ENCODE measurements around the gene HSD17B12.

The HSD17B12 gene

DNA sequence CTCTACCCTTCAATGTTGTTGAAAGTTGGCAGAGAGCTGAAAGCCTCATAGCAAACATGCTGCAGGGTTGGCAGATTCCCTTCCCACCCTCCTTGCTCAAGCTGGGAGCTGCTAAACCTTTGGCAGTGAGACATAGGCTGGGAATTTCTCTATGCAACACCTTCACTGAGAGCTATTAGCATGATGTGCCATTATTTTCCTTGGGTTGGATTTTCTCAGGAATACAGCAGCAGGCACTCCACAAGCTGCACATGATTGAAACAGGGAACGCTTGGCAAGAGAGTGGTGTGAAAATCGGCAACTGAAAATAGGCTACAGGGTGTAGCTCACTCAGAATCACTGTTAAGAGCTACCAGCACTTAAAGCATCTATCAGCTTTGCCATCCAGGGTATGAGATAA lies 190.5 kb downstream of the HSD17B12 start:
- H3K27ac ChIP-seq (ENCODE audit: low read depth, low read length, poor library complexity, severe bottlenecking), result no peak overlapping the region

DNA sequence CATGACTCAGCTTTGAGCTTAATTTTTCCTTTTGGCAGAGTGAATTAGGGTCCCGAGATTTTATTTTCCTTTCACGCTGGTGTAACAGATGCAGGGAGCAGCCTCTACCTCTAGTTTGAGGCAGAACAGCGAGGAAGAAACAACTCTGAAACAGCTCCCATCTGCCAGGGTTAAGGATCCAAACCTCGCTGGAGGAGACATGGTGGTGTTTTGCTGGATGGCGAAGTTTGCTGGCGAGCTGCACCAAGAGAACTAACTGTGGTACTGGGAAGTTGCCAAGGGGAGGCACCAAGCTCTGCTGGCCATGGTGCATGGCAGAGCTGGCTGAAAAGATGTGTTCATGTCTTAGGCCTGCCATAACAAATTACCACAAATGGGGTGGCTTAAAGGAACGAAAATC lies 192.5 kb downstream of the HSD17B12 start:
- no peaks in the 10 kb centered on the region for H3K9me3 ChIP-seq (ENCODE audit: low read length)
- TF ChIP-seq EZH2 (IDR thresholded peaks at IDR 0.05; ENCODE audit: borderline replicate concordance, low read length), result no peak
- TF ChIP-seq, protein P1, sequence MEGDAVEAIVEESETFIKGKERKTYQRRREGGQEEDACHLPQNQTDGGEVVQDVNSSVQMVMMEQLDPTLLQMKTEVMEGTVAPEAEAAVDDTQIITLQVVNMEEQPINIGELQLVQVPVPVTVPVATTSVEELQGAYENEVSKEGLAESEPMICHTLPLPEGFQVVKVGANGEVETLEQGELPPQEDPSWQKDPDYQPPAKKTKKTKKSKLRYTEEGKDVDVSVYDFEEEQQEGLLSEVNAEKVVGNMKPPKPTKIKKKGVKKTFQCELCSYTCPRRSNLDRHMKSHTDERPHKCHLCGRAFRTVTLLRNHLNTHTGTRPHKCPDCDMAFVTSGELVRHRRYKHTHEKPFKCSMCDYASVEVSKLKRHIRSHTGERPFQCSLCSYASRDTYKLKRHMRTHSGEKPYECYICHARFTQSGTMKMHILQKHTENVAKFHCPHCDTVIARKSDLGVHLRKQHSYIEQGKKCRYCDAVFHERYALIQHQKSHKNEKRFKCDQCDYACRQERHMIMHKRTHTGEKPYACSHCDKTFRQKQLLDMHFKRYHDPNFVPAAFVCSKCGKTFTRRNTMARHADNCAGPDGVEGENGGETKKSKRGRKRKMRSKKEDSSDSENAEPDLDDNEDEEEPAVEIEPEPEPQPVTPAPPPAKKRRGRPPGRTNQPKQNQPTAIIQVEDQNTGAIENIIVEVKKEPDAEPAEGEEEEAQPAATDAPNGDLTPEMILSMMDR (IDR thresholded peaks at IDR 0.05; ENCODE audit: low read length), result no peak
- H3K4me2 ChIP-seq (ENCODE audit: low read length), result no peak overlapping the region
- H3K9ac ChIP-seq (ENCODE audit: low read length), result no peak overlapping the region
- no peak overlapping the region for H2AFZ ChIP-seq (ENCODE audit: low read length)
- H3K27me3 ChIP-seq (ENCODE audit: insufficient read depth, low read length), result no peaks in the 10 kb centered on the region
- no peaks in the 10 kb centered on the region for H3F3A ChIP-seq (ENCODE audit: insufficient read depth, low read length)
- H3K4me3 ChIP-seq (ENCODE audit: low read depth, low read length, poor library complexity, severe bottlenecking), result no peak overlapping the region
- no peaks in the 10 kb centered on the region for H3K4me1 ChIP-seq (ENCODE audit: insufficient read depth, low read length, severe bottlenecking)
- H4K20me1 ChIP-seq (ENCODE audit: insufficient read depth, low read length), result no peaks in the 10 kb centered on the region
- no peaks in the 10 kb centered on the region for H3K36me3 ChIP-seq (ENCODE audit: insufficient read depth, low read length)
- H3K27ac ChIP-seq (ENCODE audit: low read depth, low read length, poor library complexity, severe bottlenecking), result no peak overlapping the region
- no peaks in the 10 kb centered on the region for H3K9me2 ChIP-seq (ENCODE audit: low read depth, low read length)
- H3K79me2 ChIP-seq (ENCODE audit: insufficient read depth, low read length), result no peaks in the 10 kb centered on the region

More for the DNA sequence above, 190.5 kb downstream of the HSD17B12 start:
- Histone ChIP-seq H3F3A (ENCODE audit: insufficient read depth, low read length) (no peaks in the 10 kb centered on the region), H3K36me3 (ENCODE audit: insufficient read depth, low read length) (no peaks in the 10 kb centered on the region), H3K27me3 (ENCODE audit: insufficient read depth, low read length) (no peaks in the 10 kb centered on the region), H3K4me1 (ENCODE audit: insufficient read depth, low read length, severe bottlenecking) (no peaks in the 10 kb centered on the region), H3K9me2 (ENCODE audit: low read depth, low read length) (no peaks in the 10 kb centered on the region), H4K20me1 (ENCODE audit: insufficient read depth, low read length) (no peaks in the 10 kb centered on the region), H3K9me3 (ENCODE audit: low read length) (no peaks in the 10 kb centered on the region), H2AFZ (ENCODE audit: low read length) (no peak overlapping the region), H3K4me3 (ENCODE audit: low read depth, low read length, poor library complexity, severe bottlenecking) (no peak overlapping the region), H3K79me2 (ENCODE audit: insufficient read depth, low read length) (no peaks in the 10 kb centered on the region), H3K4me2 (ENCODE audit: low read length) (no peak overlapping the region), H3K9ac (ENCODE audit: low read length) (no peak overlapping the region)
- TF ChIP-seq EZH2 (IDR thresholded peaks at IDR 0.05; ENCODE audit: borderline replicate concordance, low read length), result no peak
- TF ChIP-seq, protein P1 (IDR thresholded peaks at IDR 0.05; ENCODE audit: low read length), result no peak

DNA sequence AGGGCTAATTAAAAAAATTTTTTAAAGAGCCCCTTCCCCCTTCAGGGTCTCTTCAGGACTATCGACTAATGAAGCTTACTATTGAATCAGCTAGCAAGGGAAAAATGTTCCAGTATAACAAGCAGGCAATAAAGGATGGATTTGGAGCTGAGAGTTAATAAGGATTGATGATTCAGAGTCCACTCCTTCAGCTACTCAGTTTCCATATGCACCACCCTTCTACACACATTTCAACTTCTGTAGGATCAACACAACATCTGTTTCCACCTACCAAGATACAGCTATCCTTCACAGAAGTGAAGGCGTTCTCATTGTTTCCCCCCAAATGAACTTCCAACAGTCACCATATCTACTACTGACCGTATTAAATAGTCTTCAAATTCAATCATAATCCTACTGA lies 193.5 kb downstream of the HSD17B12 start:
- no peaks in the 10 kb centered on the region for H3K9me3 ChIP-seq (ENCODE audit: low read length)
- H3K9me2 ChIP-seq (ENCODE audit: low read depth, low read length), result no peaks in the 10 kb centered on the region
- no peaks in the 10 kb centered on the region for H4K20me1 ChIP-seq (ENCODE audit: insufficient read depth, low read length)
- no peak overlapping the region for H3K4me3 ChIP-seq (ENCODE audit: low read depth, low read length, poor library complexity, severe bottlenecking)
- no peak overlapping the region for H2AFZ ChIP-seq (ENCODE audit: low read length)
- no peaks in the 10 kb centered on the region for H3K4me1 ChIP-seq (ENCODE audit: insufficient read depth, low read length, severe bottlenecking)
- no peak overlapping the region for H3K4me2 ChIP-seq (ENCODE audit: low read length)
- H3K79me2 ChIP-seq (ENCODE audit: insufficient read depth, low read length), result no peaks in the 10 kb centered on the region
- no peaks in the 10 kb centered on the region for H3F3A ChIP-seq (ENCODE audit: insufficient read depth, low read length)
- TF ChIP-seq, protein P1 (IDR thresholded peaks at IDR 0.05; ENCODE audit: low read length), result no peak
- TF ChIP-seq EZH2 (IDR thresholded peaks at IDR 0.05; ENCODE audit: borderline replicate concordance, low read length), result no peak
- no peaks in the 10 kb centered on the region for H3K27me3 ChIP-seq (ENCODE audit: insufficient read depth, low read length)
- H3K27ac ChIP-seq (ENCODE audit: low read depth, low read length, poor library complexity, severe bottlenecking), result no peak overlapping the region
- H3K36me3 ChIP-seq (ENCODE audit: insufficient read depth, low read length), result no peaks in the 10 kb centered on the region
- no peak overlapping the region for H3K9ac ChIP-seq (ENCODE audit: low read length)

Data from OCI-LY1 (cell line).